HCT116 (cell line): ENCODE measurements around the gene CETN1.
A peak's percentile ranks its signal among the peaks of the same experiment; 100 is the strongest.

Source experiments
- CEBPB ChIP-seq: IDR thresholded peaks from 2 replicates; pipeline ENCODE4 v1.6.1; 2012; ENCODE audit warnings: low read depth
- EGR1 ChIP-seq: IDR thresholded peaks from 2 replicates; pipeline ENCODE4 v1.6.1; 2012; ENCODE audit warnings: low read depth
- EZH2phosphoT487 ChIP-seq: fragments of 200-600 bp; IDR thresholded peaks from 2 replicates; pipeline ENCODE4 v1.6.1; 2018; ENCODE audit warnings: antibody characterized with exemption, borderline replicate concordance
- POLR2A ChIP-seq: IDR thresholded peaks from 2 replicates; pipeline ENCODE4 v1.7.0; 2011; ENCODE audit warnings: borderline replicate concordance; ENCODE audit not compliant: insufficient read depth, insufficient read length; ENCODE audit errors: extremely low read depth
- POLR2AphosphoS5 ChIP-seq: IDR thresholded peaks from 2 replicates; pipeline ENCODE4 v1.6.1; 2011; ENCODE audit warnings: mild to moderate bottlenecking, low read depth, low read length, moderate library complexity
- REST ChIP-seq: IDR thresholded peaks from 2 replicates; pipeline ENCODE4 v1.6.1; 2012; ENCODE audit warnings: low read depth
- SIN3A ChIP-seq: IDR thresholded peaks from 2 replicates; pipeline ENCODE4 v1.6.1; 2012; ENCODE audit warnings: low read depth
- SP1 ChIP-seq: IDR thresholded peaks from 2 replicates; pipeline ENCODE4 v1.6.1; 2012; ENCODE audit warnings: low read depth
- TF ChIP-seq, protein P1 (sequence below): IDR thresholded peaks from 2 replicates; pipeline ENCODE4 v1.6.1; 2012
- TF ChIP-seq, protein P2 (sequence below), 3 experiments: fragments of 200-600 bp in 1 of 3; sonication (generic) in 1 of 3; IDR thresholded peaks in 2 of 3; conservative IDR thresholded peaks in 1 of 3; 2 replicates each; pipeline ENCODE4 v1.5.1; 2012 to 2017; ENCODE audit warnings: low read depth in 2 of 3, low read length in 2 of 3, antibody characterized with exemption in 1 of 3, borderline replicate concordance in 1 of 3, control low read depth in 1 of 3, mild to moderate bottlenecking in 1 of 3, mixed read lengths in 1 of 3, mixed run types in 1 of 3, moderate library complexity in 1 of 3; ENCODE audit not compliant: insufficient read depth in 1 of 3

DNA sequence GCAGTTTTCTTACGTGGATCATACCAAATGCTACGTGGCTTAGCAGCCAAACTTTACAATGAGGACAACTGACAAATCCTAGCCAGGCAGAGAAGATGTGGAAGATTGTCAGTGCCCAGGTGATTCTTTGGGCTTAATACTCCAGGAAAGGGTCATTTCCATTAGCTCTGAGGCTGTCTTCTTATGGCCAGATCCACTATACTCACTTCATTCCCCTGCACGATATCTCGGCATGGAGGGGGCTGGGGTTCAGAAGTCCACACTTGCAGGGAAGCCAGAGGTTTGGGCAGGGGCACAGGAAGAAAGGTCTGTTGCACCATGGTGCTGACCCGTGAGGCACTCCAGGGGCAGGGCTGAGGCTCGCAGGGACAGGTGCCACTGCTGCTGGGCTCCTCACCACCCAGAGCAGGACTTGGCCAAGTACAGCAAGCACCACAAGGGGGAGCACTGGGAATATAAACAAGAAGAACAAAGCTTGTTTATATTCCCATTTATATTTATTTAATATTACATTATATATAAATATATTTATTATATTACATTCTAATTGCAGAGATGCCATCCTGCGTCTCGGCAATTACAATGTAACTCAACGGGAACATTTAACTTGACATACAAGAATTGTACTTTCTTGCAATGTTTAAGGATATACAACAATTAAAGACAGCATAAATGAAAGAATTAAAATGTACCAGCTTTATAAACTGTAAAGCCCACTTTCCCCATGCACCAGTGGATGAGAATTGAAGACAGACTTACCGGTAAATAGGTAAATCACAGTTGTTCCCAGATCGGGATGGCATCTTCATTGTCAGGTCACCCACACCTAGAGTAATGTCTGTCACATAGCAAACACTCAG is 43.8 kb downstream of the CETN1 start:
- TF ChIP-seq, protein P1, sequence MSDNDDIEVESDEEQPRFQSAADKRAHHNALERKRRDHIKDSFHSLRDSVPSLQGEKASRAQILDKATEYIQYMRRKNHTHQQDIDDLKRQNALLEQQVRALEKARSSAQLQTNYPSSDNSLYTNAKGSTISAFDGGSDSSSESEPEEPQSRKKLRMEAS, result no peak
- TF ChIP-seq CEBPB, result no peak
- no peak for TF ChIP-seq POLR2AphosphoS5
- no peak for TF ChIP-seq REST
- no peak for TF ChIP-seq POLR2A
- TF ChIP-seq, protein P2, sequence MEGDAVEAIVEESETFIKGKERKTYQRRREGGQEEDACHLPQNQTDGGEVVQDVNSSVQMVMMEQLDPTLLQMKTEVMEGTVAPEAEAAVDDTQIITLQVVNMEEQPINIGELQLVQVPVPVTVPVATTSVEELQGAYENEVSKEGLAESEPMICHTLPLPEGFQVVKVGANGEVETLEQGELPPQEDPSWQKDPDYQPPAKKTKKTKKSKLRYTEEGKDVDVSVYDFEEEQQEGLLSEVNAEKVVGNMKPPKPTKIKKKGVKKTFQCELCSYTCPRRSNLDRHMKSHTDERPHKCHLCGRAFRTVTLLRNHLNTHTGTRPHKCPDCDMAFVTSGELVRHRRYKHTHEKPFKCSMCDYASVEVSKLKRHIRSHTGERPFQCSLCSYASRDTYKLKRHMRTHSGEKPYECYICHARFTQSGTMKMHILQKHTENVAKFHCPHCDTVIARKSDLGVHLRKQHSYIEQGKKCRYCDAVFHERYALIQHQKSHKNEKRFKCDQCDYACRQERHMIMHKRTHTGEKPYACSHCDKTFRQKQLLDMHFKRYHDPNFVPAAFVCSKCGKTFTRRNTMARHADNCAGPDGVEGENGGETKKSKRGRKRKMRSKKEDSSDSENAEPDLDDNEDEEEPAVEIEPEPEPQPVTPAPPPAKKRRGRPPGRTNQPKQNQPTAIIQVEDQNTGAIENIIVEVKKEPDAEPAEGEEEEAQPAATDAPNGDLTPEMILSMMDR (IDR thresholded peaks at IDR 0.05 in 2 of 3, conservative IDR thresholded peaks at IDR 0.05 in 1 of 3; ENCODE audit: borderline replicate concordance in 1 of 3, insufficient read depth in 1 of 3, low read depth in 2 of 3, low read length in 2 of 3), result peak; percentile 55 to 81 (median 70)
- no peak for TF ChIP-seq EGR1
- no peak for TF ChIP-seq EZH2phosphoT487
- no peak for TF ChIP-seq SP1
- no peak for TF ChIP-seq SIN3A
